ENCODE results near the gene MATN3.
"Not testable (repeated sequence)": the region's sequence is repeated elsewhere in the genome, so short reads cannot be mapped to it uniquely, and the experiment has no call there.

The MATN3 gene, protein sequence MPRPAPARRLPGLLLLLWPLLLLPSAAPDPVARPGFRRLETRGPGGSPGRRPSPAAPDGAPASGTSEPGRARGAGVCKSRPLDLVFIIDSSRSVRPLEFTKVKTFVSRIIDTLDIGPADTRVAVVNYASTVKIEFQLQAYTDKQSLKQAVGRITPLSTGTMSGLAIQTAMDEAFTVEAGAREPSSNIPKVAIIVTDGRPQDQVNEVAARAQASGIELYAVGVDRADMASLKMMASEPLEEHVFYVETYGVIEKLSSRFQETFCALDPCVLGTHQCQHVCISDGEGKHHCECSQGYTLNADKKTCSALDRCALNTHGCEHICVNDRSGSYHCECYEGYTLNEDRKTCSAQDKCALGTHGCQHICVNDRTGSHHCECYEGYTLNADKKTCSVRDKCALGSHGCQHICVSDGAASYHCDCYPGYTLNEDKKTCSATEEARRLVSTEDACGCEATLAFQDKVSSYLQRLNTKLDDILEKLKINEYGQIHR

GRCh38 chr2:20012282-20013125, at the start of gene MATN3:
MATN3 (minus strand) TSS chr2:20012668; CDS start chr2:20012631, 37 bp downstream.
- no peak for DNase-seq (ENCODE audit: low read depth)

GRCh38 chr2:20061940-20062339, 49.5 kb upstream of the MATN3 start:
- no peak for DNase-seq (ENCODE audit: low read depth)

DNA sequence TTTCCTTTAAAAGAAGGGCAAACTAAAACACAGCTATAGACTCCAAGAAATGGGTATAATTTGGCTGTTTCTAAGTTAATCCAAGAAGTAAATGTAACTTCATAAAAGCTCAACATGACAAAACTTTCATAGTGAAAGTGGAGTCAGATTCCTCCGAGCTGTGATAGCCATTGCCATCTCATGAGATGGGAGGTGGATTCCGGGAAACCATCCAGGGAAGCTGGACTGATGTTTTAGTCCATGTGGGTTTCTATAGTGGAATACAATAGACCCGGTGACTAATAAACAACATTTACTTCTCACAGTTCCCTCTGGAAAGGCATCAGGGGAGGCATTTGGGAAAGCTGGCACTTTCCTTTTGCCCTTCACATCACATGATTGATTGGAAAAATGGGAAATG, 49.0 kb upstream of the MATN3 start:
- DNase-seq (ENCODE audit: low read depth), result no peak

DNA sequence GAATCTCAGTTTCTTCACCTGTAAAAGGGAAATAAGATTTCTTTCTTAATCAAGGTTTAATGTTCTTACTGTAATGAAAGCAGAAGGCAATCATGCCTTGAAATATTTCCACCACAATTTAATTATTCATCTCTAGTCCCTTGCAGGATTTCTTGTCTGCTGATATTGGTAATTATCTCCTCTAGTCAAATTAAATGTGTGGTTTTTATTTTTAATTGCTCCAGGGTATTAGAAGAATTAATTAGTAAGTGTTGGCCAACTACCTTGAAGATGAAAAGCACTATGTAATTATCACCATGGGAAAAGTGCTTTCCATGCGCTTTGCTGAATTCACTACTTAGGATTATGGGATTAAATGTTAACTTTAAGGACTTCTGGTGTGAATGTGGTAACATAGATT, 47.6 kb upstream of the MATN3 start:
- DNase-seq (ENCODE audit: low read depth), result no peak

GRCh38 chr2:20057268-20057667, 44.8 kb upstream of the MATN3 start:
- no peak for DNase-seq (ENCODE audit: low read depth)

DNA sequence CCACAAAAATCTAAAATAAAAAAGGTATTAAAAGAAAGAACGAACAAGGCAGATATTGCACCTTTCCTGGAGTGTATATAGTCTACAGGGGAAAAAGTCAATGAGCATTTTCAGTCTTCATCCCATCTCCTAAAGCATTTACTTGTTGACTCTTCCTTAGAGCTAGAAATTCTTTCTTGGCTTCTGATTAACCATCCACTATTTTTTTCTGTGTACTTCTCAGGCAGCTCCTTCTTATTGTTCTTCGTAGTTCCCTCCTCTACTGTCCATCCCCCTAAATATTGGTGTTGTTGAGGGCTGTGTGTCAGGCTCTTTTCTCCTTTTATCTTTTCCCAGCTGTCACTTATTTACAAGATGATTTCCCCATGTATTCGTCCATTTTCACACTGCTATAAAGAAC, 42.5 kb upstream of the MATN3 start:
- no peak for DNase-seq (ENCODE audit: low read depth)

- DNase-seq (ENCODE audit: low read depth), result no peak
Observed at GRCh38 chr2:20054119-20054518, 41.7 kb upstream of the MATN3 start.

DNA sequence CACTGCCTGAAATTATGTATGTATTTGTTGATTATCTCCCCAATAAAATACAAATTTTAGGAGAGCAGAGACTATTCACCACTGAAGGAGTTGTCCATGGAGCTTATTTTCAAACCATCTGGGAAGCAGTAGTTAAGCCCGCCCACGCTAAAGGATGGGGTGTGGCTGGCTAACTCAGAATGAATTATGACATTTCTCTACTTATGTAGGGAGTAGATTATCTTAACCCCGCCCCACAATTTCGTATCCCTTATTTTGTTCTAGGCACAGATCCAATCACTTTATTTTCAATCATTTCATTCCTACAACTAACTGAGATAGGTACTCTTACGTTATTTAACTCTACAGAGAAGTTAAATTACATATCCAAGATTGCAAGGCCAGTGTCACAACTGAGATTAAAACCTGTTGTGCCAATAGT, 40.4 kb upstream of the MATN3 start:
- no peak for DNase-seq (ENCODE audit: low read depth)

- DNase-seq (ENCODE audit: low read depth), result no peak
Observed at GRCh38 chr2:20052229-20052851, 39.9 kb upstream of the MATN3 start.

- peak; percentile 96 for DNase-seq (ENCODE audit: low read depth)
Observed at GRCh38 chr2:20051532-20052228, 39.2 kb upstream of the MATN3 start, which contains the start of gene LAPTM4A. LAPTM4A (minus strand) TSS chr2:20051628; CDS start chr2:20051520, 108 bp downstream.

GRCh38 chr2:20050646-20051531, 38.4 kb upstream of the MATN3 start:
- DNase-seq (ENCODE audit: low read depth), result no peak

GRCh38 chr2:20050104-20050645, 37.7 kb upstream of the MATN3 start:
- DNase-seq (ENCODE audit: low read depth), result no peak

DNA sequence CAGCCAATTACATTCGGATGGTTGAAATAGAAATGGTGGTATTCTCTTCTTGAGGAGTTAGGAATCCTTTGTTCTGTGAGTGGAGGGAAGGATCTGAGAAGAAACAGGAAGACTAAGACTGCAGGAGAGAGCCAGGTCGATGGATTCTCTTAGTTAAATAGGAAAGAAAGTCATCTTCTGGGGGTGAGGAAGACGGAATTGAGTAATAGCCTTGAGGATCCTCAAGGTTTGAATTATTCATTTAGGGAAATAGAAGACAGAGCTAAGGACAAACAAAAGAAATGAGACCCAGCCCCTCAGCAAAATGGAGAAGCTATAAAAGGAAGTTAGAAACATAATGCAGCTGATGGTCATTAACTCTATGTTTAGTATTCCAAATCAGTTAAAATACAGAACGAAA, 37.2 kb upstream of the MATN3 start:
- no peak for DNase-seq (ENCODE audit: low read depth)

DNA sequence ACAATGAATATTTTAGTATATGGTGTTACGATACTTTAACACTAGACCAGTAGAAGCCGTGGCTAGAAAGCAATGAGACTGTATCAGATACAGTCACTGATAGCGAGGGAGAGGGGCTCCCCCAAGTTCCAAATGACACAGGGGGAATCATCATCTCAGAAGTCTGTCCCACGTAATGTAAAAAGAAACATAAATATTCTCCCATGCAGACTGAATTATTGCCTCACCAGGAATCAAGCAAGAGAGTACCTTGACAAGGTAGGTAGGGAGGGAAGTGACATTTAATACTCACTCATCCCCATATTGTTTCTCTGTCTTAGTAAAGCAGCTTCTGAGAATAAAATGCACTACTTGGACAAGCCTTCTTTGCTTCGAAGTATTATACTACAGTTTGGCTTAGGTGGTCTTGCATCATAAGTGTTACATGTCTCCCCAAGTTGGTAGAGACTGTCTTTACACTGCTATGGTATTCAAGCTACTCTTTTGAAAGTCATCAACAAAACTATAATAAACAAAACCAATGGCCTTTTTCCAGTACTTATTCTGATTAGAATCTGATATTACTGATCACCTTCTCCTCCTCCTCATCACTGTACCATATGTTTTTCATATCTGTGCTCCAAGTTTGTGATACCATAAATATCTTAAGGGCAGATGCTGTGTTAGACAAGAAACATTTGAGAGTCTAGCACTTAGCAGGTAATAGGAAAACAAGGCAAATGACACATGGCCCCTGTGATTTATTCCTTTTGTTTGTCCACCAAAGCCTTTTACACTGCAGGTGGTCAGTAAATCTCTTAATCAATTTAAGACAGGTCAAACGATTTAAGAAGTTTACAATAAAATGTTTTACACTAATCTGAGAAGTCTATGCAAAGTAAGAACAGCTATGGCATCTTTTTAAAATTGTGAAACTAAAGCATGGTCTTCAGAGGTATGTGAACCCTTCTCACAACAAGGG, 36.3 kb upstream of the MATN3 start:
- no peak for DNase-seq (ENCODE audit: low read depth)

DNA sequence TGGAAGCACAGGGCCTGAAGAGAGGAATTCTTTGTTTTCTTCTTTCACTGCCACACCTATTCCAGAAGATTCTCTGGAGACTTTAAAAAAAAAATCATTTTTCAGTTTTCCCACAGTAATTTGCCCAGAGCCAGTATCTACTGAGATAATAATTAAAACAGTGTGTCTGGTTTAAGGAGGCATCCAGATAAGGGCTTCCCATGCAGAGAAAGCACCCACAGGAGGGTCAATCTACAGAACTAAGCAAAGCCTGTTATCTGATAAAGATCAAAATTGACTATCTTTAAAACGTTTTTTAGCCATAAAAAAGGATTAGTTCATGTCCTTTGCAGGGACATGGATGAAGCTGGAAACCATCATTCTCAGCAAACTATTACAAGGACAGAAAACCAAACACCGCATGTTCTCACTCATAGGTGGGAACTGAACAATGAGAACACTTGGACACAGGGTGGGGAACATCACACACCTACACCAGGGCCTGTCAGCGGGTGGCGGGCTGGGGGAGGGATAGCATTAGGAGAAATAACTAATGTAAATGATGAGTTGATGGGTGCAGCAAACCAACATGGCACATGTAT, 33.3 kb upstream of the MATN3 start:
- not testable (repeated sequence) for DNase-seq (ENCODE audit: low read depth)

GRCh38 chr2:20044778-20045177, 32.3 kb upstream of the MATN3 start:
- no peak for DNase-seq (ENCODE audit: low read depth)

DNA sequence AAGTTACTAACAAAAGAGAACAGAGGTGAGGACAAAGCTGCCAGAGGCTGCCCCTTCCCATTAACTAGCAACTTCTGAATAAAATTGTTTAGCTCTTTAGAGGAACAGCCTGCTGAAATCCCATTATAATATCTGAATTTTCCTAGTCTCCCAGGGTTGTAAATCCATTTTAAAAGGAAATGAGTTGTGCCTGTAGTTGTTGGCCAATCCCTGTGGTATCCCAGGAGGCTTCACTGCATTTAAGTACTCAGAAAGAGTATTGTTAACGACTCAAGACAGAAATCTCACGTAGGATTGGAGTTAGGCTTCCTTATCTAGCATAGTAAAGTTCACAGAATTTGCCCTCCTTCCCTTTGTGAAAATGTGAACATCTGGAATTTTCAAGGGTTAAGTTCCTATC, 30.1 kb upstream of the MATN3 start:
- no peak for DNase-seq (ENCODE audit: low read depth)

GRCh38 chr2:20040489-20041172, 28.2 kb upstream of the MATN3 start:
- no peak for DNase-seq (ENCODE audit: low read depth)
